ENCODE results near the gene MPZL1.

MPZL1 gene

DNA sequence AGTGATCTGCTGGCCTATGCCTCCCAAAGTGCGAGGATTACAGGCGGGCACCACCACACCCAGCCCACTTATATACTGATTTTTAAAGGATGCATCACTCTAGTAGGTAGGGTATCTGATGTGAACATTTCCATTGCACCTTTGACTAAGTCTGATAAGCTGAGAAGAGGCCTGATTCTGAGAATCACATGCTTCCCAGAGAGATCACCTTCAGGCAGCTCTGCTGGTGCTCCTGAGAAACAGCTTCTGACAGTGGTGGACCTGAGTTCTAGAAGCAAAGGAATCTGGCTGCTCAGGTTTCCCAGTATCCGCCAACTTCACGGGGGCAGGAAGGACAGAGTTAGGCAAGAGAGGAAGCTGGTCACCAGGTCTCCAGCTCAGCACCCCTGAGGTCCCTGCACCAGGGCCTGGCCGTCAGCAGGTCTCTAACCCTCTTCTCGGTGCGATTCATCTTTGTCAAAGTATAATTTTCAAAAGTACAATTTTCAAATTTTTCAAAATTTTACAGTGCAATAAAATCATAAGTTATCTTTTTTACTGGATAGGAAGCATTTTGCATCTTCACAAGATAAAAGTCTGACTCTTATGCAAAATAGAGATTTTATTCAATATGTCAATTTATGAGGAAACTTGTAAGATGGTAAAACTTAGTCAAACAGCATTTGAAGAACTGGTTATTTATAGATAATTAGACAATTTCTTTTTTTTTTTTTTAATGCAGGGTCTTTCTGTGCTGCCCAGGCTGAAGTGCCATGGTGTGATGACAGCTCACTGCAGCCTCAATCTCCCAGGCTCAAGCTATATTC, 25.8 kb upstream of the MPZL1 start:
- no peak overlapping the region for H3K27ac ChIP-seq
- no peak for TF ChIP-seq ZFX (IDR thresholded peaks at IDR 0.05)
- TF ChIP-seq, protein P1, sequence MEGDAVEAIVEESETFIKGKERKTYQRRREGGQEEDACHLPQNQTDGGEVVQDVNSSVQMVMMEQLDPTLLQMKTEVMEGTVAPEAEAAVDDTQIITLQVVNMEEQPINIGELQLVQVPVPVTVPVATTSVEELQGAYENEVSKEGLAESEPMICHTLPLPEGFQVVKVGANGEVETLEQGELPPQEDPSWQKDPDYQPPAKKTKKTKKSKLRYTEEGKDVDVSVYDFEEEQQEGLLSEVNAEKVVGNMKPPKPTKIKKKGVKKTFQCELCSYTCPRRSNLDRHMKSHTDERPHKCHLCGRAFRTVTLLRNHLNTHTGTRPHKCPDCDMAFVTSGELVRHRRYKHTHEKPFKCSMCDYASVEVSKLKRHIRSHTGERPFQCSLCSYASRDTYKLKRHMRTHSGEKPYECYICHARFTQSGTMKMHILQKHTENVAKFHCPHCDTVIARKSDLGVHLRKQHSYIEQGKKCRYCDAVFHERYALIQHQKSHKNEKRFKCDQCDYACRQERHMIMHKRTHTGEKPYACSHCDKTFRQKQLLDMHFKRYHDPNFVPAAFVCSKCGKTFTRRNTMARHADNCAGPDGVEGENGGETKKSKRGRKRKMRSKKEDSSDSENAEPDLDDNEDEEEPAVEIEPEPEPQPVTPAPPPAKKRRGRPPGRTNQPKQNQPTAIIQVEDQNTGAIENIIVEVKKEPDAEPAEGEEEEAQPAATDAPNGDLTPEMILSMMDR (conservative IDR thresholded peaks at IDR 0.05), result no peak

DNA sequence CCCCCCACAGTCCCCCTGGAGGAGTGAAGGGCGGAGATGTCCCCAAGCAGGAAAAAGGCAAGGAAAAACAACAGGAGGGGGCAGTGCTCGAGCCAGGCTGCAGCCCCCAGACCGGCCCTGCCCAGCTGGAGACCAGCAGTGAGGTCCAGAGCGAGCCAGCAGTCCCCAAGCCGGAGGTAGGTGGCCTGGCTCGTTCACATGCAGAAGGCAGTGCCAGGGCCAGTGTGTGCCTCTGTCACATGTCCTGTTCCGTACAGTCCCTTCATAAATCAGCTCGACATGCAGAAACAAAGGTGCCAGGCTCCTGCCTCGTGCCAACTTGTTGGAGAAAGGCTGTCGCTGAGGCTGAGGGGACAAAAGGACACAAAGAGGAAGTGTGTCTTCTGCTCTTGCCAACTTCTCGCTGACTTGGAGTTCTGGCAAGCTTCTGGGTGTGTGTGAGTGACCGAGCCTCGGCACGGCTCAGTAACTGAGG, 24.1 kb upstream of the MPZL1 start:
- no peak for TF ChIP-seq ZFX (IDR thresholded peaks at IDR 0.05)
- TF ChIP-seq, protein P1 (conservative IDR thresholded peaks at IDR 0.05), result no peak

DNA sequence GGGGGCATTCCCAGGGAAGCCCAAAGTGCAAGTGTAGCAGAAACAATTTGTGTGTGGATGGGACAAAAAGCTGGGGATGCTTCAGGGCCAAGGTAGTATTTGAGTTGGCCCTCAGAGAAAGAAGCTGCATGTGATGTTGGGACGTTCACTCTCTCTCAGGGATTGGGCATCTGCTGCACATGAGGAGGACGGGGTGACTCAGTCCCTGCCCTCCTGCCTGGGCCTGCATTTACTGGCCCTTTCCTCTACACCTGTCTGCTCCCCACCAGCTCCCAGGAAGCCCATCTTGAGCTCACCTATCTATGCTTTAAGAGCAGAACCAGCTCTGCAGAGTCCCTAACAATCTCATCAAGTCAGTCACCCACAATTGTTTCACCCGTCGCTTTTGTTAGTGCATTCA, 23.5 kb upstream of the MPZL1 start:
- H3K27ac ChIP-seq, result peak overlapping the region; percentile 70
- peak; percentile 32; the same call in 1 of the 2 replicates for TF ChIP-seq ZFX (IDR thresholded peaks at IDR 0.05)
- TF ChIP-seq, protein P1 (conservative IDR thresholded peaks at IDR 0.05), result no peak

More for the DNA sequence above, 24.1 kb upstream of the MPZL1 start:
- peak overlapping the region; percentile 70 for H3K27ac ChIP-seq

DNA sequence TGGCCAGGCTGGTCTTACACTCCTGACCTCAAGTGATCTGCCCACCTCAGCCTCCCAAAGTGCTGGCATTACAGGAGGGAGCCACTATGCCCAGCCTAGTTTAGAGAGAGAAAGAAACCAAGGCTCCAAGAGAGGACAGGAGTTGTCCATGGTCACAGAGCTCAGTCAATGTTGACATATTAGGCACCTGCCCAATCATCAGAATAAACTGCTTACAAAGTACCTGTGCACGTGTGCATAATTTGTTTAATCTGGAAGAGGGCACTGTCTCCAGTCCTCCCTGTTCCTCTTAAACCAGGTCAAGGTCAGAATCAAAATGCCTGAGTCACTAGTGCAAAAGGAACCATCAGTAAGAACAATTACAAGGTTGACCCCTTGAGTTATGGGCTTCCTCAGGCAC, 20.3 kb upstream of the MPZL1 start:
- TF ChIP-seq, protein P1 (conservative IDR thresholded peaks at IDR 0.05), result no peak
- TF ChIP-seq ZFX (IDR thresholded peaks at IDR 0.05), result no peak

DNA sequence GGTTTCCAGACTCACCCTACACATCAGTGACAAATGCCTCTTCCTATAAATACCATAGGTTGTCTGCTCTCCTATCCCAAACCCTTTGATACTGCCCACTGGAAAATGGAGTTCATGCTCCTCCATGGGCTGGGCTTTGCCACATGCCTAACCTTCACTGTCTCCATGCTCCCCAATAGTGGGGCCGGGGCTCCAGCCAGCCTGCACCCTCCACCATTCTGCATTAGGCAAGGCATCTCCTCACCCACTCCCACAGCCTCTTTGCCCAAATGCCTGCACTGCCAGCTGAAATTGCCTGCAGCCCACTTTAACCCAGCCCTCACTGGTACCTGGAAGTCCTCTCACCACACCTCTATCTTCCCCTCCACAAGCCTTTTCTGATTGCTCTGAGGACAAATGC, 18.2 kb upstream of the MPZL1 start:
- H3K27ac ChIP-seq, result no peak overlapping the region
- no peak for TF ChIP-seq ZFX (IDR thresholded peaks at IDR 0.05)
- TF ChIP-seq, protein P1 (conservative IDR thresholded peaks at IDR 0.05), result no peak

More for the DNA sequence above, 20.3 kb upstream of the MPZL1 start:
- H3K27ac ChIP-seq, result peak overlapping the region; percentile 66

DNA sequence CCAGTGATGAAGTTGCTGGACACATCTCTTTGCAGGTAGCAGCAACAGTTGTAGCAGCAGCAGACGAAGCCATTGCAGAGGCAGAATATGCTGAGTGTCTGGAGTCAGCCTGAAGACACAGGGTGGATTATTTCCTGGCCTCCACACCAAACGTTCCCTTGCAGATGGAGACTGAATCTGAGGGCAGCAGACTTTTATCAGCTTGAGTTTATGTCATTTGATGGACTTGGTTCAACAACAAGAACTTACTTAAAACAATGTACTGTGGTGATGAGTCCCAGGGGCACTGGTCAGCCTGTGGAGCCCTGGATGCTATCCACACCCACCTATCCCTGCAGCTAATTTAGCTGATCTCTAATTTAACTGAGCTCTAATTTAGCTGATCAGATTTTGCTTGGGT, 17.1 kb upstream of the MPZL1 start:
- no peak overlapping the region for H3K27ac ChIP-seq
- TF ChIP-seq ZFX (IDR thresholded peaks at IDR 0.05), result no peak
- TF ChIP-seq, protein P1 (conservative IDR thresholded peaks at IDR 0.05), result no peak

DNA sequence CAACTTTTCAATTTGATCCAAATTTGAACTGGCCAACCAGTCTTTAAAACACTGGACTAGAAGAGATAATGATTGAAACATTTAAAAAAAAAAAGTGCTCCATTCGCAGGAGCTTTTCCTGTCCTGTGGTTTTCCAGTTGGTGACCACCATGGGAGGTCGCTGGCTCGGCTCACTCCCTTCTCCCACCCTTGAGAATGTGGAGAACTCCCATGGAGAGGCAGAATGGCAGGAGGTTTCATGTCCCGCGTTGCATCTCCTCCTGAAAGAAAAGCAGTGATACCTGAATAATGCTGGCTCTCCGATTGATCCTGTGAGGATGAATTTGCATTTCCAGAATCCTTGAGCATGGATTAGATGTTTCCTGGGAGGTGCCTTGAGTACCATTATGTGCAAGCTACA, 16.5 kb upstream of the MPZL1 start:
- TF ChIP-seq, protein P1 (conservative IDR thresholded peaks at IDR 0.05), result no peak
- no peak for TF ChIP-seq ZFX (IDR thresholded peaks at IDR 0.05)
- no peak overlapping the region for H3K27ac ChIP-seq

Measured in C4-2B (cell line).